Measurements from ENCODE around the gene OLA1. TPM values are rescaled to one million over a fixed set of nuclear protein-coding genes. Genes with fewer than 3 reads are reported as not detected.

The OLA1 gene
- polyA plus RNA-seq, 1 of the 3 experiments (the other 2 are of a cell fraction): 46.9 TPM

DNA sequence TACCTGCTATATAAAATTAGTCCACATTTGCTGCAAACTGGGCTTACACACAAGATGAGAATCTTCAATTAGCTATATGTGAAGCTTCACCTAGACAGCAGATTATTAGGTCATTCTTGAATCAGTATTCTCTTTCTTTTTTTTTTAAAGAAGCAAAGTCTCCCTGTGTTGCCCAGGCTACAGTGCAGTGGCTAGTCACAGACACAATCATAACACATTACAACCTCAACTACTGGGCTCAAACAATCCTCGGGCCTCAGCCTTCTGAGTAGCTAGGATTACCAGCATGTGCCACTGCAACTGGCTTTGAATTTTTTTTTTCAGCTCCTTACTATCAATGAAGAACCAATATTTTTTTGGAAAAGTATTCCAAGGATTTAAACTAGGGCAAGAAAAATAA lies 30.5 kb downstream of the OLA1 start:
- Histone ChIP-seq H3K4me3 (ENCODE audit: low read depth in 2 of 2, low read length in 1 of 2) (no peak overlapping the region), H3K27ac (ENCODE audit: low read depth in 2 of 2, low read length in 1 of 2) (no peak overlapping the region), H3K9ac (no peak overlapping the region), H3F3A (replicated peaks; ENCODE audit: insufficient read depth) (no peaks in the 10 kb centered on the region), H2AFZ (ENCODE audit: low read depth) (no peak overlapping the region), H3K36me3 (replicated peaks in 1 of 2; ENCODE audit: control insufficient read depth in 1 of 2, insufficient read depth in 2 of 2, low read length in 1 of 2) (peaks cover 20 to 35% of the 10 kb centered on the region in 2 experiments), H3K79me2 (ENCODE audit: insufficient read depth) (peaks cover 54% of the 10 kb centered on the region), H3K4me1 (ENCODE audit: control insufficient read depth in 1 of 2, insufficient read depth in 2 of 2, low read depth in 1 of 2, low read length in 1 of 2) (no peaks in the 10 kb centered on the region; a peak in 1 of 4 replicates), H3K4me2 (no peak overlapping the region), H3K27me3 (ENCODE audit: insufficient read depth) (no peaks in the 10 kb centered on the region), H4K20me1 (ENCODE audit: insufficient read depth) (0 out of 2 replicates have a peak, but pooled peaks cover 15% of the 10 kb centered on the region), H3K9me2 (no peaks in the 10 kb centered on the region), H3K9me3 (no peaks in the 10 kb centered on the region)
- WGBS (ENCODE audit: low lambda C conversion rate): 100% methylated on average over 1 of the region's 1 CpG
- TF ChIP-seq, protein P1, sequence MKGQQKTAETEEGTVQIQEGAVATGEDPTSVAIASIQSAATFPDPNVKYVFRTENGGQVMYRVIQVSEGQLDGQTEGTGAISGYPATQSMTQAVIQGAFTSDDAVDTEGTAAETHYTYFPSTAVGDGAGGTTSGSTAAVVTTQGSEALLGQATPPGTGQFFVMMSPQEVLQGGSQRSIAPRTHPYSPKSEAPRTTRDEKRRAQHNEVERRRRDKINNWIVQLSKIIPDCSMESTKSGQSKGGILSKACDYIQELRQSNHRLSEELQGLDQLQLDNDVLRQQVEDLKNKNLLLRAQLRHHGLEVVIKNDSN (IDR thresholded peaks at IDR 0.05; ENCODE audit: borderline replicate concordance, low read depth): no peak
- no peak for TF ChIP-seq GABPA (IDR thresholded peaks at IDR 0.05; ENCODE audit: low read depth)
- TF ChIP-seq JUND (IDR thresholded peaks at IDR 0.05): no peak
- TF ChIP-seq NRF1 (IDR thresholded peaks at IDR 0.05; ENCODE audit: low read depth, low read length): no peak
- TF ChIP-seq TCF12 (IDR thresholded peaks at IDR 0.05): no peak
- no peak for TF ChIP-seq SMC3 (IDR thresholded peaks at IDR 0.05; ENCODE audit: low read depth, low read length)
- TF ChIP-seq, protein P2, sequence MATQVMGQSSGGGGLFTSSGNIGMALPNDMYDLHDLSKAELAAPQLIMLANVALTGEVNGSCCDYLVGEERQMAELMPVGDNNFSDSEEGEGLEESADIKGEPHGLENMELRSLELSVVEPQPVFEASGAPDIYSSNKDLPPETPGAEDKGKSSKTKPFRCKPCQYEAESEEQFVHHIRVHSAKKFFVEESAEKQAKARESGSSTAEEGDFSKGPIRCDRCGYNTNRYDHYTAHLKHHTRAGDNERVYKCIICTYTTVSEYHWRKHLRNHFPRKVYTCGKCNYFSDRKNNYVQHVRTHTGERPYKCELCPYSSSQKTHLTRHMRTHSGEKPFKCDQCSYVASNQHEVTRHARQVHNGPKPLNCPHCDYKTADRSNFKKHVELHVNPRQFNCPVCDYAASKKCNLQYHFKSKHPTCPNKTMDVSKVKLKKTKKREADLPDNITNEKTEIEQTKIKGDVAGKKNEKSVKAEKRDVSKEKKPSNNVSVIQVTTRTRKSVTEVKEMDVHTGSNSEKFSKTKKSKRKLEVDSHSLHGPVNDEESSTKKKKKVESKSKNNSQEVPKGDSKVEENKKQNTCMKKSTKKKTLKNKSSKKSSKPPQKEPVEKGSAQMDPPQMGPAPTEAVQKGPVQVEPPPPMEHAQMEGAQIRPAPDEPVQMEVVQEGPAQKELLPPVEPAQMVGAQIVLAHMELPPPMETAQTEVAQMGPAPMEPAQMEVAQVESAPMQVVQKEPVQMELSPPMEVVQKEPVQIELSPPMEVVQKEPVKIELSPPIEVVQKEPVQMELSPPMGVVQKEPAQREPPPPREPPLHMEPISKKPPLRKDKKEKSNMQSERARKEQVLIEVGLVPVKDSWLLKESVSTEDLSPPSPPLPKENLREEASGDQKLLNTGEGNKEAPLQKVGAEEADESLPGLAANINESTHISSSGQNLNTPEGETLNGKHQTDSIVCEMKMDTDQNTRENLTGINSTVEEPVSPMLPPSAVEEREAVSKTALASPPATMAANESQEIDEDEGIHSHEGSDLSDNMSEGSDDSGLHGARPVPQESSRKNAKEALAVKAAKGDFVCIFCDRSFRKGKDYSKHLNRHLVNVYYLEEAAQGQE (IDR thresholded peaks at IDR 0.05; ENCODE audit: low read depth, low read length): no peak
- no peak for TF ChIP-seq POLR2AphosphoS5 (IDR thresholded peaks at IDR 0.05; ENCODE audit: low read depth, low read length)
- TF ChIP-seq, protein P3, sequence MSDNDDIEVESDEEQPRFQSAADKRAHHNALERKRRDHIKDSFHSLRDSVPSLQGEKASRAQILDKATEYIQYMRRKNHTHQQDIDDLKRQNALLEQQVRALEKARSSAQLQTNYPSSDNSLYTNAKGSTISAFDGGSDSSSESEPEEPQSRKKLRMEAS (IDR thresholded peaks at IDR 0.05; ENCODE audit: low read depth): no peak
- TF ChIP-seq MEF2A (IDR thresholded peaks at IDR 0.05; ENCODE audit: borderline replicate concordance, low read depth): no peak
- CTCF ChIA-PET: interaction anchor here (2.1 kb wide), 1 partner anchor 9 kb away, joined by 7 read pairs; no protein-coding TSS in a partner anchor
- POLR2A ChIA-PET: no interaction called here
- no peak for DNase-seq

DNA sequence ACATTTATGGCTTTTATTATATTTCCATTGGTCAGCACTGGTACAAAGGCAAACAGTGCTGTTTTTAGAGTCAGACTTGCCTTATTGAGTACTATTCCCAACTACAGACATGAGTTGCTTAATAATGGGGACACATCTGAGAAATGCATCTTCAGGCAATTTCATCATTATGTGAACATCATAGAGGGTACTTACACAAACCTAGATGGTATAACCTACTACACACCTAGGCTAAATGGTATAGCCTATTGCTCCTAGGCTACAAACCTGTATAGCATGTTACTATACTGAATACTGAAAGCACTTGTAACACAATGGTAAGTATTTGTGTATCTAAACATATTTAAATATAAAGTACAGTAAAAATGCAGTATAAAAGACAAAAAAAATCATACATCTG lies 36.4 kb downstream of the OLA1 start:
- H3K27me3 ChIP-seq (ENCODE audit: insufficient read depth): no peaks in the 10 kb centered on the region
- H3K4me3 ChIP-seq (ENCODE audit: low read depth in 2 of 2, low read length in 1 of 2): no peak overlapping the region
- no peak overlapping the region for H3K27ac ChIP-seq (ENCODE audit: low read depth in 2 of 2, low read length in 1 of 2)
- no peak overlapping the region for H3K4me2 ChIP-seq
- H3K36me3 ChIP-seq (replicated peaks in 1 of 2; ENCODE audit: control insufficient read depth in 1 of 2, insufficient read depth in 2 of 2, low read length in 1 of 2): peaks cover 4 to 15% of the 10 kb centered on the region in 2 experiments
- DNase-seq: no peak
- ChIA-PET POLR2A (no interaction called here), CTCF (interaction anchor here (1.2 kb wide), 1 partner anchor 11 kb away, joined by 3 read pairs; no protein-coding TSS in a partner anchor)
- no peak overlapping the region for H2AFZ ChIP-seq (ENCODE audit: low read depth)
- H4K20me1 ChIP-seq (ENCODE audit: insufficient read depth): 0 out of 2 replicates have a peak, but pooled peaks cover 10% of the 10 kb centered on the region
- no peak overlapping the region for H3K9ac ChIP-seq
- no peaks in the 10 kb centered on the region for H3F3A ChIP-seq (replicated peaks; ENCODE audit: insufficient read depth)
- H3K79me2 ChIP-seq (ENCODE audit: insufficient read depth): peaks cover 49% of the 10 kb centered on the region
- no peaks in the 10 kb centered on the region for H3K9me2 ChIP-seq
- no peaks in the 10 kb centered on the region; a peak in 2 of 4 replicates for H3K4me1 ChIP-seq (ENCODE audit: control insufficient read depth in 1 of 2, insufficient read depth in 2 of 2, low read depth in 1 of 2, low read length in 1 of 2)
- no peaks in the 10 kb centered on the region for H3K9me3 ChIP-seq
- TF ChIP-seq RXRA (IDR thresholded peaks at IDR 0.05; ENCODE audit: borderline replicate concordance, low read depth) (no peak), GABPA (IDR thresholded peaks at IDR 0.05; ENCODE audit: low read depth) (no peak), RFX5 (IDR thresholded peaks at IDR 0.05; ENCODE audit: low read length) (no peak), TAF1 (IDR thresholded peaks at IDR 0.05; ENCODE audit: borderline replicate concordance, low read depth, low read length) (no peak), TEAD4 (IDR thresholded peaks at IDR 0.05; ENCODE audit: borderline replicate concordance, insufficient read depth) (no peak), POLR2AphosphoS5 (IDR thresholded peaks at IDR 0.05; ENCODE audit: low read depth, low read length) (no peak), EP300 (IDR thresholded peaks at IDR 0.05; ENCODE audit: borderline replicate concordance in 1 of 2, low read depth in 1 of 2, low read length in 1 of 2) (no peak), JUND (IDR thresholded peaks at IDR 0.05) (no peak), RAD21 (IDR thresholded peaks at IDR 0.05; ENCODE audit: low read length) (no peak), GATA2 (CRISPR knock-in tag; IDR thresholded peaks at IDR 0.05) (no peak)
- TF ChIP-seq, protein P4, sequence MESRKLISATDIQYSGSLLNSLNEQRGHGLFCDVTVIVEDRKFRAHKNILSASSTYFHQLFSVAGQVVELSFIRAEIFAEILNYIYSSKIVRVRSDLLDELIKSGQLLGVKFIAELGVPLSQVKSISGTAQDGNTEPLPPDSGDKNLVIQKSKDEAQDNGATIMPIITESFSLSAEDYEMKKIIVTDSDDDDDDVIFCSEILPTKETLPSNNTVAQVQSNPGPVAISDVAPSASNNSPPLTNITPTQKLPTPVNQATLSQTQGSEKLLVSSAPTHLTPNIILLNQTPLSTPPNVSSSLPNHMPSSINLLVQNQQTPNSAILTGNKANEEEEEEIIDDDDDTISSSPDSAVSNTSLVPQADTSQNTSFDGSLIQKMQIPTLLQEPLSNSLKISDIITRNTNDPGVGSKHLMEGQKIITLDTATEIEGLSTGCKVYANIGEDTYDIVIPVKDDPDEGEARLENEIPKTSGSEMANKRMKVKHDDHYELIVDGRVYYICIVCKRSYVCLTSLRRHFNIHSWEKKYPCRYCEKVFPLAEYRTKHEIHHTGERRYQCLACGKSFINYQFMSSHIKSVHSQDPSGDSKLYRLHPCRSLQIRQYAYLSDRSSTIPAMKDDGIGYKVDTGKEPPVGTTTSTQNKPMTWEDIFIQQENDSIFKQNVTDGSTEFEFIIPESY (IDR thresholded peaks at IDR 0.05; ENCODE audit: borderline replicate concordance, low read depth): no peak
- TF ChIP-seq, protein P5, sequence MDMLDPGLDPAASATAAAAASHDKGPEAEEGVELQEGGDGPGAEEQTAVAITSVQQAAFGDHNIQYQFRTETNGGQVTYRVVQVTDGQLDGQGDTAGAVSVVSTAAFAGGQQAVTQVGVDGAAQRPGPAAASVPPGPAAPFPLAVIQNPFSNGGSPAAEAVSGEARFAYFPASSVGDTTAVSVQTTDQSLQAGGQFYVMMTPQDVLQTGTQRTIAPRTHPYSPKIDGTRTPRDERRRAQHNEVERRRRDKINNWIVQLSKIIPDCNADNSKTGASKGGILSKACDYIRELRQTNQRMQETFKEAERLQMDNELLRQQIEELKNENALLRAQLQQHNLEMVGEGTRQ (IDR thresholded peaks at IDR 0.05; ENCODE audit: borderline replicate concordance, low read depth, low read length): no peak
